Measurements from ENCODE around the gene MRM1. TPM values are rescaled to one million over a fixed set of nuclear protein-coding genes. Genes with fewer than 3 reads are reported as not detected.

MRM1 gene
- total RNA-seq, 3 donors from 2014 or later (not counting 1 experiment from before 2014, with no cell fraction given), result 1.3 to 2.8 (median 1.7) TPM

- no peak for DNase-seq
- WGBS (ENCODE audit: insufficient coverage), result 90% methylated on average over 1 of the region's 2 CpGs
- intact Hi-C loops (cut with micrococcal nuclease), result no loop called here
- Histone ChIP-seq H3K27me3 (ENCODE audit: control insufficient read depth, insufficient read depth, low read length) (no peaks in the 10 kb centered on the region), H3K9me3 (ENCODE audit: control insufficient read depth, insufficient read depth, low read length) (no peaks in the 10 kb centered on the region), H3K4me1 (ENCODE audit: control insufficient read depth, insufficient read depth, low read length) (peaks cover 1% of the 10 kb centered on the region), H3K4me3 (ENCODE audit: low read length) (no peak overlapping the region), H3K27ac (ENCODE audit: low read length) (no peak overlapping the region), H3K36me3 (ENCODE audit: control insufficient read depth, insufficient read depth, low read length) (peaks cover 61% of the 10 kb centered on the region)
- no peak overlapping the region for H3K4me3 Mint-ChIP-seq
- H3K9me3 Mint-ChIP-seq, result no peaks in the 10 kb centered on the region
- peaks cover 7% of the 10 kb centered on the region for H3K36me3 Mint-ChIP-seq
- H3K4me1 Mint-ChIP-seq, result peaks cover 4 to 14% of the 10 kb centered on the region in 2 donors
- no peak overlapping the region for H3K27ac Mint-ChIP-seq
- no peaks in the 10 kb centered on the region for H3K27me3 Mint-ChIP-seq (ENCODE audit: low read depth in 2 of 2)
- ATAC-seq, result no peak
- no peak for TF ChIP-seq CTCF (IDR thresholded peaks at IDR 0.05)
These were observed 15.2 kb upstream of the MRM1 start for GRCh38 chr17:36586138-36586537.

GRCh38 chr17:36590082-36590481, 11.3 kb upstream of the MRM1 start:
- Mint-ChIP-seq H3K4me1 (peaks cover 9 to 31% of the 10 kb centered on the region in 2 donors), H3K27ac (peak overlapping the region; percentile 56 to 86), H3K4me3 (peak overlapping the region; percentile 75), H3K36me3 (peaks cover 7% of the 10 kb centered on the region), H3K27me3 (ENCODE audit: low read depth in 2 of 2) (peaks cover 0 to 5% of the 10 kb centered on the region in 2 donors), H3K9me3 (no peaks in the 10 kb centered on the region)
- ATAC-seq (peak in 1 of 3 donors; percentile 71), DNase-seq (no peak)
- 30% methylated on average over 2 of the region's 2 CpGs for WGBS (ENCODE audit: insufficient coverage)
- Histone ChIP-seq H3K27me3 (ENCODE audit: control insufficient read depth, insufficient read depth, low read length) (no peaks in the 10 kb centered on the region), H3K36me3 (ENCODE audit: control insufficient read depth, insufficient read depth, low read length) (peaks cover 35% of the 10 kb centered on the region), H3K4me3 (ENCODE audit: low read length) (no peak overlapping the region), H3K27ac (ENCODE audit: low read length) (no peak overlapping the region), H3K9me3 (ENCODE audit: control insufficient read depth, insufficient read depth, low read length) (no peaks in the 10 kb centered on the region), H3K4me1 (ENCODE audit: control insufficient read depth, insufficient read depth, low read length) (peaks cover 17% of the 10 kb centered on the region)
- no peak for TF ChIP-seq CTCF (IDR thresholded peaks at IDR 0.05)
- intact Hi-C loops (cut with micrococcal nuclease), result no loop called here

GRCh38 chr17:36591434-36592315, 9.7 kb upstream of the MRM1 start, which contains the start of gene DHRS11:
TSS of gene DHRS11 (plus strand) at chr17:36591879. CDS start at chr17:36592010, 131 bp downstream.
- peak within 1 kb of the TSS; percentile 75 for H3K4me3 Mint-ChIP-seq
- H3K36me3 Mint-ChIP-seq, result no peaks in the 10 kb centered on the region
- WGBS (ENCODE audit: insufficient coverage), result 2% methylated on average over 87 of the region's 87 CpGs
- intact Hi-C loops (cut with micrococcal nuclease), result no loop called here
- H3K27ac ChIP-seq (ENCODE audit: low read length), result peak within 1 kb of the TSS; percentile 55
- H3K4me1 ChIP-seq (ENCODE audit: control insufficient read depth, insufficient read depth, low read length), result peaks cover 17% of the 10 kb centered on the region
- peaks cover 0 to 5% of the 10 kb centered on the region in 2 donors for H3K27me3 Mint-ChIP-seq (ENCODE audit: low read depth in 2 of 2)
- H3K27me3 ChIP-seq (ENCODE audit: control insufficient read depth, insufficient read depth, low read length), result no peaks in the 10 kb centered on the region
- H3K36me3 ChIP-seq (ENCODE audit: control insufficient read depth, insufficient read depth, low read length), result peaks cover 20% of the 10 kb centered on the region
- no peak for TF ChIP-seq CTCF (IDR thresholded peaks at IDR 0.05)
- H3K9me3 ChIP-seq (ENCODE audit: control insufficient read depth, insufficient read depth, low read length), result no peaks in the 10 kb centered on the region
- H3K4me3 ChIP-seq (ENCODE audit: low read length), result peak within 1 kb of the TSS; percentile 40
- peak; percentile 93 to 96 (median 94) for ATAC-seq
- peaks cover 9 to 31% of the 10 kb centered on the region in 2 donors for H3K4me1 Mint-ChIP-seq
- H3K27ac Mint-ChIP-seq, result peak within 1 kb of the TSS; percentile 67 to 86
- no peaks in the 10 kb centered on the region for H3K9me3 Mint-ChIP-seq
- peak; percentile 66 to 82 for DNase-seq

All from natural killer cell (primary cell).